ENCODE measurements around the gene NCKIPSD.

The NCKIPSD gene

DNA sequence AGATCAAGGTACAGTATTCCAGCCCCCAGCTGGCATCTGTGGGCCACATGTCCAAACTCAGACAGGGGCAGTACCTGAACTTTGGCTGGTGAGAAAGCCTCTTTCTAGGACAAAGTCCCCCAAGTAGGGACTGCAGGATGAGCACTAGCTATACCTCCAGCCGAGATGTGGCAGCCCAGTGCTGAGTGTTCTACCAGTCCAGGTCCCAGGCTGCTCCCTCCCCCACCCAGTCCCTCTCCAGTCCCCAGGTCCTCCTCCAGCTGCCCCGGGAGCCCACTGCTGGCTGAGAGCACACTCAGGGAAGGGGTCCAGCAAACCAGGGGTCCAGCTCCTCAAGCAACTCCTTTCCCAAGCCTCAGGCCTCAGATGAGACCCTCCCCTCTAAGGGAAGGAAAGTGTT, 52.0 kb downstream of the NCKIPSD start:
- no peak for DNase-seq (ENCODE audit: low spot score)
- peak overlapping the region in 1 of 2 donors; percentile 73 for H3K27ac ChIP-seq
- TF ChIP-seq, protein P1, sequence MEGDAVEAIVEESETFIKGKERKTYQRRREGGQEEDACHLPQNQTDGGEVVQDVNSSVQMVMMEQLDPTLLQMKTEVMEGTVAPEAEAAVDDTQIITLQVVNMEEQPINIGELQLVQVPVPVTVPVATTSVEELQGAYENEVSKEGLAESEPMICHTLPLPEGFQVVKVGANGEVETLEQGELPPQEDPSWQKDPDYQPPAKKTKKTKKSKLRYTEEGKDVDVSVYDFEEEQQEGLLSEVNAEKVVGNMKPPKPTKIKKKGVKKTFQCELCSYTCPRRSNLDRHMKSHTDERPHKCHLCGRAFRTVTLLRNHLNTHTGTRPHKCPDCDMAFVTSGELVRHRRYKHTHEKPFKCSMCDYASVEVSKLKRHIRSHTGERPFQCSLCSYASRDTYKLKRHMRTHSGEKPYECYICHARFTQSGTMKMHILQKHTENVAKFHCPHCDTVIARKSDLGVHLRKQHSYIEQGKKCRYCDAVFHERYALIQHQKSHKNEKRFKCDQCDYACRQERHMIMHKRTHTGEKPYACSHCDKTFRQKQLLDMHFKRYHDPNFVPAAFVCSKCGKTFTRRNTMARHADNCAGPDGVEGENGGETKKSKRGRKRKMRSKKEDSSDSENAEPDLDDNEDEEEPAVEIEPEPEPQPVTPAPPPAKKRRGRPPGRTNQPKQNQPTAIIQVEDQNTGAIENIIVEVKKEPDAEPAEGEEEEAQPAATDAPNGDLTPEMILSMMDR (IDR thresholded peaks at IDR 0.05): no peak
- H3K4me3 ChIP-seq: peak overlapping the region; percentile 100

DNA sequence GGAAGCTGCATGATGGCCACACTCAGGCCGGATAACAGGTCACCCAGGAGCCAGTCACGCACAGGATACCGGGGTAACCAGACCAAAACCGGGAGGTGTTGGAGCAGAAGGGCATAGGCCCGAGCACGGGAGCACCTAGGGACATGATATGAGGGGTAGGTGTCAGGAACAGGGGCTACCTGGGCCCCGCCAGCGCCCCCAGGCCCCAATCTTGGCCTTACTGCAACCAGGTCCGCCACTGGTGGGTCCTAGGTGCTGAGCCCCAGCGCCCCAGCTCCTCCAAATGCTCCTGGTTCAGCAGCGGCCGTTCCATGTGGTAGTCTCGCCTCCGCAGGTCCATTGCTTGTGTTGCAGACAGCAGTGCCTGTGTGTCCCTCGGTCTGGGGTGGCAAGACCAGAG, 52.5 kb downstream of the NCKIPSD start:
- Histone ChIP-seq H3K27ac (no peak overlapping the region), H3K4me3 (peak overlapping the region; percentile 100)
- TF ChIP-seq, protein P1 (IDR thresholded peaks at IDR 0.05): no peak
- no peak for DNase-seq (ENCODE audit: low spot score)

DNA sequence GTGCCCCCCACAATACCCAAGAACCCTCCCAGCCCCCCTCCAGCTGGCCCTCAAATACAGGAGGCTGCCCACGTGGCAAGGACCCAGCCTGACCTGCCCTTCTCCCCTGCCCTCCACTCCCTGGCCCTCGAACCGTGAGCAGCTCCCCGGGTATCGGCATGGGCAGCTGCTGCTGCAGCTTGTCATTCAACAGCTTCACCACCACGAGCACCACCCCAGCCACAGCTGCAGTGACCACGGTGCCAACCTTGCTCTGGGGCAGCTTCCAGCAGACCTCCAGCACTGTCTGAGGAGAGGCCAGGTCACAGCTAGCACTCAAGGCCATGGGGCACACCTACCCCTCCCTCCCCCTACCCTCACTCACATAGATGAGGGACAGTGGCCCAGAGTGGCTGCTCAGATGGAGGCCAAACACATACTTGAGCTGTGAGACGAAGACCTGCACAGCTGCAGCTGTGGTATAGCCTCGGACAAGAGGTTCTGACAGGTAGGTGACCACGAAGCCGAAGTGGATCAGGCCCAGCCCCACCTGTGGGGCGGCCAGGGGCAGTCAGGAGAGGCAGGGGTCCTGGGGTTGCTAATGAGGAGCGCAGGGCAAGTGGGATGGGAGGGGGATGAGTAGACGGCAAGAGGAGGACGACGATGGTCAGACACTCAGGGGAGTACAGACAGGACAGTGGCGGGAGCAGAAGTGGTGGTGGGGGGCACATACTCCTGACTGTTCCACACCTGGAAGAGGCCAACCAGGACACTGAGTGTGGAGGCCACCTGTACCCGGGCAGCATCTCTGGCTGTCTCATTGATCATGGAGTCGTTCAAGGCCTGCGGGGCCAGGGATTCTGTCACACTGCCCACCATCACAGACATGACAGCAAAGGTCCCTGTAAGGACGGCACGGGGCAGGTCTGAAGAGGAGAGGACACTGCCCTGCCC, 53.9 kb downstream of the NCKIPSD start:
- TF ChIP-seq, protein P1 (IDR thresholded peaks at IDR 0.05): no peak
- no peak for DNase-seq (ENCODE audit: low spot score)
- Histone ChIP-seq H3K27ac (no peak overlapping the region), H3K4me3 (no peak overlapping the region)

DNA sequence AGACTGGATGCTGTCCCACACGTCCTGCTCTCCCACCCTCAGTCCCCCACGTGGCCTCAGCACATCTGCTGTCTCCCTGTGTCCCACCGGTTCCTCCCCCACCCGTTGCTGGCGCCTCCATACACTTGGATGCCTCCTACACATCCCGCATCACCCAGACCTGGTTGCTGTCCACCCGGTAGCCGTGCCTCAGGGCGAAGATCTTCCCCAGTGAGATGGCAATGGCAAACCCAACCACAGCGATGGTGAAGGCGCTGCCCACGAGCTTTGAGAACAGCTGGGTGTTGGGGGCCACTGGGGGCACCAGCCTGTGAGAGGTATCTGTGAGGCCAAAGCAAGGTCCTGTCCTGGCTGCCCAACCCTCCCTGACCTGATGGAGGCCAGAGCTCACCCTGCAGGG, 54.9 kb downstream of the NCKIPSD start:
- TF ChIP-seq, protein P1 (IDR thresholded peaks at IDR 0.05): no peak
- no peak overlapping the region for H3K27ac ChIP-seq
- DNase-seq (ENCODE audit: low spot score): no peak
- H3K4me3 ChIP-seq: no peak overlapping the region

DNA sequence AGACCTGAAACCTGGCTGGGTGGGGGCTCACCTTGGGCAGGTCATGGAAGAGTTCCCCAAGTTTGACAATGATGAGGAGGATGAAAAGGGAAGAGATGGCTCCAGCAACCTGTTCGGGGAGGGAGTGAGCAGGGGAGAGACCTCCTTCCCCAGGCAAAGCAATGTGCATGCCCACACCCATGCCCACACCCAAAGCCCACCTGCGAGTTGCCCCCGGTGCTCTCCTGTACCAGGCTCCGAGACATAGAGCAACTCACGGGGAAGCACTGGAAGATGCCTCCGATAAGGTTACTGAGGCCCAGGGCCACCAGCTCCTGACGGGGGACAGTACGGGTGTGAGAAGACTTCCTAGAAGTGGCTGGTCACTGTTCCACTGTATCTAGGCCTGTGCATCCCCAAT, 55.3 kb downstream of the NCKIPSD start:
- Histone ChIP-seq H3K4me3 (no peak overlapping the region), H3K27ac (no peak overlapping the region)
- DNase-seq (ENCODE audit: low spot score): no peak
- TF ChIP-seq, protein P1 (IDR thresholded peaks at IDR 0.05): no peak

DNA sequence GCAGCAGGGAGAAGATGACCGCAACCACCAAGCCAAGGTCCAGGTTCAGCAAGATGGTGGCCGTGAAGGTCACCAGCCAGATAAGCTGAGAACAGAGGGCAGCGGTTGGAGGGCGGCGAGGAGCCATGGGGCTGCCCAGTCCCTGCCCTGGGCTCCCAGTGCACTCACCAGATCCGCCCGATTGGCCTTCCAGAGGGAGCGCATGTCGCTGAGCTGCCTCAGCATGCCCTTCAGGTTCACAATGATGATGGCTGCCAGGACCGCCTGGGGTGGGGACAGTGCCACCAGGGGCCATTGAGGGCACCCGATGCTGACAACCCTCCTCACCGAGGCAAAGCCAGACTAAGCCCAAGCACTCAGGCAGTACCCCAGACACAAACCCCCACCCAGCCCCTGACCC, 55.8 kb downstream of the NCKIPSD start:
- Histone ChIP-seq H3K4me3 (no peak overlapping the region), H3K27ac (no peak overlapping the region)
- DNase-seq (ENCODE audit: low spot score): no peak
- TF ChIP-seq, protein P1 (IDR thresholded peaks at IDR 0.05): no peak

Data from coronary artery (tissue), 2 donors.